Measurements from ENCODE around the gene PDE6H.

The PDE6H gene

DNA sequence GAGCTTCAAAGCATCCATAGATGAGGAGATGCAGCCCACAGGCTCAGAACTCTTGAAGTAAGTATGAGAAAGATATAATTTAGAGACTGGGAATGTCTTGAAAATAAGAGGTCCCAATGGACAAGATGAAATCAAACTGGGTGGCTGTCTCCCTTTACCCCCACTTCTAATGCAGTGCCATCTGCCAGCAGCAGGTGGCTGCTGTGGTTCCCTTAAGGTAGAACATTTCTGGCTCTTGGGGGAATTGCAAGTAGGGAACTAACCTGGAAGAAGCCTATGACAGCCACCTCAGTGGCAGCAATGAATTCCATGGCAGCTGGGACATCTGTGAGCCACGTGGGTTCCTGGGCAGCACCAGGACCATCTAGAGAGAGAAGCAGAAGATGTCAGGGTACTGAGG lies 35.2 kb upstream of the PDE6H start:
- Histone ChIP-seq H2AFZ (ENCODE audit: low read length) (no peak overlapping the region), H3K4me3 (ENCODE audit: low read length, poor library complexity, severe bottlenecking) (no peak overlapping the region), H3K9ac (ENCODE audit: low read depth, low read length, poor library complexity, severe bottlenecking) (no peak overlapping the region), H3K9me3 (ENCODE audit: insufficient read depth, low read depth, low read length) (no peaks in the 10 kb centered on the region), H4K20me1 (ENCODE audit: insufficient read depth, low read length, poor library complexity, severe bottlenecking) (peaks cover 5% of the 10 kb centered on the region), H3K36me3 (ENCODE audit: insufficient read depth, low read length) (peaks cover 32% of the 10 kb centered on the region), H3K27me3 (ENCODE audit: insufficient read depth, low read length, poor library complexity, severe bottlenecking) (no peaks in the 10 kb centered on the region), H3K79me2 (ENCODE audit: insufficient read depth, low read length) (no peaks in the 10 kb centered on the region), H3F3A (ENCODE audit: low read depth) (peaks cover 11% of the 10 kb centered on the region; the same call in 1 of the 2 replicates), H3K9me2 (replicated peaks; ENCODE audit: low read depth, low read length) (no peaks in the 10 kb centered on the region), H3K4me1 (ENCODE audit: insufficient read depth, low read length, poor library complexity, severe bottlenecking) (peaks cover 26% of the 10 kb centered on the region), H3K4me2 (ENCODE audit: low read depth, low read length, poor library complexity, severe bottlenecking) (no peak overlapping the region)
- TF ChIP-seq, protein P1, sequence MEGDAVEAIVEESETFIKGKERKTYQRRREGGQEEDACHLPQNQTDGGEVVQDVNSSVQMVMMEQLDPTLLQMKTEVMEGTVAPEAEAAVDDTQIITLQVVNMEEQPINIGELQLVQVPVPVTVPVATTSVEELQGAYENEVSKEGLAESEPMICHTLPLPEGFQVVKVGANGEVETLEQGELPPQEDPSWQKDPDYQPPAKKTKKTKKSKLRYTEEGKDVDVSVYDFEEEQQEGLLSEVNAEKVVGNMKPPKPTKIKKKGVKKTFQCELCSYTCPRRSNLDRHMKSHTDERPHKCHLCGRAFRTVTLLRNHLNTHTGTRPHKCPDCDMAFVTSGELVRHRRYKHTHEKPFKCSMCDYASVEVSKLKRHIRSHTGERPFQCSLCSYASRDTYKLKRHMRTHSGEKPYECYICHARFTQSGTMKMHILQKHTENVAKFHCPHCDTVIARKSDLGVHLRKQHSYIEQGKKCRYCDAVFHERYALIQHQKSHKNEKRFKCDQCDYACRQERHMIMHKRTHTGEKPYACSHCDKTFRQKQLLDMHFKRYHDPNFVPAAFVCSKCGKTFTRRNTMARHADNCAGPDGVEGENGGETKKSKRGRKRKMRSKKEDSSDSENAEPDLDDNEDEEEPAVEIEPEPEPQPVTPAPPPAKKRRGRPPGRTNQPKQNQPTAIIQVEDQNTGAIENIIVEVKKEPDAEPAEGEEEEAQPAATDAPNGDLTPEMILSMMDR (conservative IDR thresholded peaks at IDR 0.05; ENCODE audit: low read length) = peak; percentile 70
- no peak for TF ChIP-seq EZH2phosphoT487 (IDR thresholded peaks at IDR 0.05; ENCODE audit: borderline replicate concordance)

DNA sequence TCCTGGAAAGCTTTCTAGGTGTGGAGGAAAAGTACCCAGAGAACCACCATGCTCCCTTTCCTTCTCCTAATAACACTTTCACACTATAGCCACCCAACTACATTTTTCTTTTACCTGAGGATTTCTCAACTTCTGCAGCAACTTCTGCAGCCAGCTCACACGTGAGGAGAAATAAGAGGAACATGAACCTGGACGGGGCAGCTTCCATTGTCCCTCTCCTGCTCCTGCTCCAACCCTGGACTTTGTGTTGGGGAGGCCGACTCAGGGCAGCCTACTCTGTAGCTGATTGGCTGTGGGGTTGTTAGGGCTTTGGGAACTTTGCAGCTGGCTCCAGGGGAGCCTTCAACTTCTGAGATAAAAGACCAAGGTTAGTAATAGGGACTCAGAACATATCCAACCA lies 34.5 kb upstream of the PDE6H start, which contains the start of gene ERP27:
TSS of gene ERP27 (minus strand) at position 237 of the 400 bp plus-strand sequence. CDS start at position 208, 29 bp downstream.
- Histone ChIP-seq H3K9ac (ENCODE audit: low read depth, low read length, poor library complexity, severe bottlenecking) (no peak within 1 kb of the TSS), H3K9me2 (replicated peaks; ENCODE audit: low read depth, low read length) (no peaks in the 10 kb centered on the region), H3F3A (ENCODE audit: low read depth) (peaks cover 11% of the 10 kb centered on the region; the same call in 1 of the 2 replicates), H3K79me2 (ENCODE audit: insufficient read depth, low read length) (no peaks in the 10 kb centered on the region), H3K9me3 (ENCODE audit: insufficient read depth, low read depth, low read length) (no peaks in the 10 kb centered on the region), H3K4me2 (ENCODE audit: low read depth, low read length, poor library complexity, severe bottlenecking) (no peak within 1 kb of the TSS), H3K36me3 (ENCODE audit: insufficient read depth, low read length) (peaks cover 38% of the 10 kb centered on the region), H3K27me3 (ENCODE audit: insufficient read depth, low read length, poor library complexity, severe bottlenecking) (no peaks in the 10 kb centered on the region), H4K20me1 (ENCODE audit: insufficient read depth, low read length, poor library complexity, severe bottlenecking) (peaks cover 8% of the 10 kb centered on the region), H3K4me3 (ENCODE audit: low read length, poor library complexity, severe bottlenecking) (no peak within 1 kb of the TSS), H3K4me1 (ENCODE audit: insufficient read depth, low read length, poor library complexity, severe bottlenecking) (peaks cover 26% of the 10 kb centered on the region), H2AFZ (ENCODE audit: low read length) (no peak within 1 kb of the TSS)
- no peak for TF ChIP-seq EZH2phosphoT487 (IDR thresholded peaks at IDR 0.05; ENCODE audit: borderline replicate concordance)
- TF ChIP-seq, protein P1 (conservative IDR thresholded peaks at IDR 0.05; ENCODE audit: low read length) = no peak

DNA sequence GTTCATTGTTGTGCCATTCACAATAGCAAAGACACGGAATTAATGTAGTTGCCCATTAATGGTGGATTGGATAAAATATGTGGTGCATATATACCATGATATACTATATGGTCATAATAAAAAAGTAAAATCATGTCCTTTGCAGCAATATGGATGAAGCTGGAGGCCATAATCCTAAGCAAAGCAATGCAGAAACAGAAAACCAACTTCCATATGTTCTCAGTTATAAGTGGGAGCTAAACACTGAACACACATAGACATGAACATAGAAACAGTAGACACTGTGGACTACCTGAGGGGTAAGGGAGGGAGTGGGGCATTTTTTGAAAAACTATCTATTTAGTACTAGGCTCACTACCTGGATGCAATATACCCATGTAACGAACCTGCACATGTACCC lies 31.5 kb upstream of the PDE6H start:
- Histone ChIP-seq H3K4me1 (ENCODE audit: insufficient read depth, low read length, poor library complexity, severe bottlenecking) (peaks cover 21% of the 10 kb centered on the region), H3K9ac (ENCODE audit: low read depth, low read length, poor library complexity, severe bottlenecking) (no peak overlapping the region), H3K9me3 (ENCODE audit: insufficient read depth, low read depth, low read length) (no peaks in the 10 kb centered on the region), H3F3A (ENCODE audit: low read depth) (peaks cover 11% of the 10 kb centered on the region; the same call in 1 of the 2 replicates), H3K27me3 (ENCODE audit: insufficient read depth, low read length, poor library complexity, severe bottlenecking) (no peaks in the 10 kb centered on the region), H3K9me2 (replicated peaks; ENCODE audit: low read depth, low read length) (no peaks in the 10 kb centered on the region), H2AFZ (ENCODE audit: low read length) (no peak overlapping the region), H3K4me3 (ENCODE audit: low read length, poor library complexity, severe bottlenecking) (no peak overlapping the region), H3K4me2 (ENCODE audit: low read depth, low read length, poor library complexity, severe bottlenecking) (no peak overlapping the region), H3K79me2 (ENCODE audit: insufficient read depth, low read length) (peaks cover 20% of the 10 kb centered on the region), H4K20me1 (ENCODE audit: insufficient read depth, low read length, poor library complexity, severe bottlenecking) (peaks cover 22% of the 10 kb centered on the region), H3K36me3 (ENCODE audit: insufficient read depth, low read length) (peaks cover 68% of the 10 kb centered on the region)
- TF ChIP-seq EZH2phosphoT487 (IDR thresholded peaks at IDR 0.05; ENCODE audit: borderline replicate concordance) = no peak
- TF ChIP-seq, protein P1 (conservative IDR thresholded peaks at IDR 0.05; ENCODE audit: low read length) = no peak

Measured in Loucy (cell line).